HG03521 (cell line): ENCODE results near the gene ILF3.
"Not testable (repeated sequence)": the region's sequence is repeated elsewhere in the genome, so short reads cannot be mapped to it uniquely, and the experiment has no call there.

Experiments used
- ATAC-seq: cut with Tn5 transposase; IDR thresholded peaks from one replicate; pipeline ENCODE4 v1.9.1; 2021; ENCODE audit warnings: mild to moderate bottlenecking, moderate library complexity; ENCODE audit not compliant: unreplicated experiment

Gene ILF3

GRCh38 chr19:10671922-10672321, 17.8 kb downstream of the ILF3 start:
- ATAC-seq: not testable (repeated sequence)

GRCh38 chr19:10675214-10675613, 21.1 kb downstream of the ILF3 start:
- not testable (repeated sequence) for ATAC-seq

GRCh38 chr19:10677751-10678150, 23.6 kb downstream of the ILF3 start:
- ATAC-seq: no peak

GRCh38 chr19:10678813-10679212, 24.7 kb downstream of the ILF3 start:
- ATAC-seq: no peak

- no peak for ATAC-seq
Measured at GRCh38 chr19:10679743-10680142, 25.6 kb downstream of the ILF3 start.

GRCh38 chr19:10680545-10681135, 26.5 kb downstream of the ILF3 start:
- ATAC-seq: no peak

GRCh38 chr19:10681658-10682057, 27.5 kb downstream of the ILF3 start:
- ATAC-seq: no peak

- ATAC-seq: no peak
Measured at GRCh38 chr19:10682397-10683063, 28.4 kb downstream of the ILF3 start.

GRCh38 chr19:10683064-10683426, 28.9 kb downstream of the ILF3 start:
- no peak for ATAC-seq

GRCh38 chr19:10683582-10683981, 29.4 kb downstream of the ILF3 start:
- no peak for ATAC-seq

GRCh38 chr19:10685210-10685609, 31.1 kb downstream of the ILF3 start:
- no peak for ATAC-seq

- ATAC-seq: no peak
Measured at GRCh38 chr19:10686193-10686592, 32.0 kb downstream of the ILF3 start.

- no peak for ATAC-seq
Measured at GRCh38 chr19:10686661-10687517, 32.7 kb downstream of the ILF3 start.

- no peak for ATAC-seq
Measured at GRCh38 chr19:10687518-10688288, 33.6 kb downstream of the ILF3 start.

GRCh38 chr19:10688545-10689280, 34.6 kb downstream of the ILF3 start:
- ATAC-seq: no peak

GRCh38 chr19:10690341-10690781, 36.2 kb downstream of the ILF3 start:
- ATAC-seq: no peak

GRCh38 chr19:10691178-10691881, 37.2 kb downstream of the ILF3 start:
- no peak for ATAC-seq

GRCh38 chr19:10691883-10692282, 37.7 kb downstream of the ILF3 start:
- no peak for ATAC-seq

- ATAC-seq: no peak
Measured at GRCh38 chr19:10692673-10693264, 38.6 kb downstream of the ILF3 start.
